Islet precursor cell (in vitro differentiated cells): Measurements from ENCODE around the gene ZNF385B.
"Not testable (repeated sequence)": the region's sequence is repeated elsewhere in the genome, so short reads cannot be mapped to it uniquely, and the experiment has no call there.

ENCODE experiments used
- DNase-seq: peaks from one replicate; pipeline ENCODE4 v3.0.0-alpha.2; 2018

ZNF385B gene

GRCh38 chr2:179675435-179675834 lies 186.0 kb downstream of the ZNF385B start:
- DNase-seq: no peak

GRCh38 chr2:179671043-179671981 lies 190.1 kb downstream of the ZNF385B start:
- DNase-seq: no peak

GRCh38 chr2:179669196-179669595 lies 192.2 kb downstream of the ZNF385B start:
- DNase-seq: peak; percentile 50

GRCh38 chr2:179664972-179665812 lies 196.2 kb downstream of the ZNF385B start:
- no peak for DNase-seq

GRCh38 chr2:179661986-179662385 lies 199.4 kb downstream of the ZNF385B start:
- DNase-seq: no peak

- no peak for DNase-seq
These were observed 204.3 kb downstream of the ZNF385B start for GRCh38 chr2:179657068-179657595.

GRCh38 chr2:179655627-179656026 lies 205.8 kb downstream of the ZNF385B start:
- DNase-seq: no peak

- no peak for DNase-seq
These were observed 206.6 kb downstream of the ZNF385B start for GRCh38 chr2:179654806-179655205.

- no peak for DNase-seq
These were observed 209.1 kb downstream of the ZNF385B start for GRCh38 chr2:179652296-179652695.

- no peak for DNase-seq
These were observed 211.0 kb downstream of the ZNF385B start for GRCh38 chr2:179650420-179650819.

GRCh38 chr2:179646862-179647587 lies 214.4 kb downstream of the ZNF385B start:
- DNase-seq: no peak

GRCh38 chr2:179646173-179646769 lies 215.1 kb downstream of the ZNF385B start:
- no peak for DNase-seq

GRCh38 chr2:179645047-179645446 lies 216.4 kb downstream of the ZNF385B start:
- DNase-seq: no peak

GRCh38 chr2:179642462-179642861 lies 218.9 kb downstream of the ZNF385B start:
- DNase-seq: no peak

GRCh38 chr2:179636995-179637394 lies 224.4 kb downstream of the ZNF385B start:
- DNase-seq: no peak

GRCh38 chr2:179636100-179636980 lies 225.1 kb downstream of the ZNF385B start:
- DNase-seq: no peak

GRCh38 chr2:179631769-179632385 lies 229.5 kb downstream of the ZNF385B start:
- not testable (repeated sequence) for DNase-seq

- DNase-seq: not testable (repeated sequence)
These were observed 231.6 kb downstream of the ZNF385B start for GRCh38 chr2:179629776-179630175.

GRCh38 chr2:179626261-179626660 lies 235.2 kb downstream of the ZNF385B start:
- no peak for DNase-seq

GRCh38 chr2:179622635-179623300 lies 238.6 kb downstream of the ZNF385B start:
- no peak for DNase-seq
